ENCODE results near the gene SLC50A1.

SLC50A1 gene, protein sequence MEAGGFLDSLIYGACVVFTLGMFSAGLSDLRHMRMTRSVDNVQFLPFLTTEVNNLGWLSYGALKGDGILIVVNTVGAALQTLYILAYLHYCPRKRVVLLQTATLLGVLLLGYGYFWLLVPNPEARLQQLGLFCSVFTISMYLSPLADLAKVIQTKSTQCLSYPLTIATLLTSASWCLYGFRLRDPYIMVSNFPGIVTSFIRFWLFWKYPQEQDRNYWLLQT

DNA sequence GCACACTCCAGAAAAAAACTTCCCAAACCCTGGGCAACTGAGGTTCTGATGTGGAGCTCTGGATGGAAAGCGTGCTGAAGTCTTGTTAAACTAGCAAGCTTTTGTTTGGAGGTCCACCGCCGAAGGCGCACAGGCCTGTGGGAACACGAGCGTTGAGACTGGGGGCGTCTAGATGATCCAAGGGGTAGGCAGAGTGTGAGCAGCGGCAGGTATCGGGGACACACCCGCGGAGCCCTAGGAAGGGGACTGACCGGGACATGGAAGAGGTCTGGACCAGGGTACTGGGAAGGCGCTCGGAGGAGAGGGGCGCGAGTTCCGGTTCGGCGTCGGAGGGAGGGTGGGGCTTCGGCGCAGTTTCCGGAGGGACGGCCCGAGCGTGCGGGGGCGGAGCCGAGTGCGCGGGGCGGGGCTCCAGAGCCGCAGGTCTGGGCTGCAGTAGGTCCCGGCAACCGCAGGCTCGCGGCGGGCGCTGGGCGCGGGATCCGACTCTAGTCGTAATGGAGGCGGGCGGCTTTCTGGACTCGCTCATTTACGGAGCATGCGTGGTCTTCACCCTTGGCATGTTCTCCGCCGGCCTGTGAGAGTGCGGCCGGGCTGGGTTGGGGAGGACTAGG is at the start of gene SLC50A1:
Gene SLC50A1 (plus strand): TSS at position 438 of the 614 bp plus-strand sequence. CDS start 60 bp downstream, at position 498.
- intact Hi-C loops (cut with DNase I), result no loop called here
- DNase-seq, result peak; percentile 83 to 97 (median 94)

DNA sequence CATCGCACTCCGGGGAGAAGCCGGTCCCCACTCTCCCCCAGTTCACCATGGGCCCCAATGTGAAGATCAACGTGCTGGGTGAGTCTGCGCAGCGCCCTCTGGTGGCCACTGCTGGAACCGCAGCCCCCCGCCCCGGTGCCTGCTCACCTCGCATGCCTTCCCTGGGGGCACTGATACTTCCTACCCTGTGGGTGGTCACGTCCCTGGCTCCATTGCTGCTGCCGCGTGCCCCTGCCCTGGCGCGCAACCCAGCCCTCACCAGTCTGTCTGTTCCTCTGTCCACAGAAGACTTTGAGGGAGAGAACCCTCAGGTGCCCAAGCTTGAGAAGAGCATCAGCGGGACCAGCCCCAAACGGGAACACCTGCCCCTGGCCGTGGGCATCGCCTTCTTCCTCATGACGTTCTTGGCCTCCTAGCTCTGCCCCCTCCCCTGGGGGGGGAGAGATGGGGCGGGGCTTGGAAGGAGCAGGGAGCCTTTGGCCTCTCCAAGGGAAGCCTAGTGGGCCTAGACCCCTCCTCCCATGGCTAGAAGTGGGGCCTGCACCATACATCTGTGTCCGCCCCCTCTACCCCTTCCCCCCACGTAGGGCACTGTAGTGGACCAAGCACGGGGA is 49.4 kb upstream of the SLC50A1 start:
- peak in 40 of 42 donors; percentile 45 to 89 (median 78) for DNase-seq
- intact Hi-C loops (cut with DNase I), result no loop called here

DNA sequence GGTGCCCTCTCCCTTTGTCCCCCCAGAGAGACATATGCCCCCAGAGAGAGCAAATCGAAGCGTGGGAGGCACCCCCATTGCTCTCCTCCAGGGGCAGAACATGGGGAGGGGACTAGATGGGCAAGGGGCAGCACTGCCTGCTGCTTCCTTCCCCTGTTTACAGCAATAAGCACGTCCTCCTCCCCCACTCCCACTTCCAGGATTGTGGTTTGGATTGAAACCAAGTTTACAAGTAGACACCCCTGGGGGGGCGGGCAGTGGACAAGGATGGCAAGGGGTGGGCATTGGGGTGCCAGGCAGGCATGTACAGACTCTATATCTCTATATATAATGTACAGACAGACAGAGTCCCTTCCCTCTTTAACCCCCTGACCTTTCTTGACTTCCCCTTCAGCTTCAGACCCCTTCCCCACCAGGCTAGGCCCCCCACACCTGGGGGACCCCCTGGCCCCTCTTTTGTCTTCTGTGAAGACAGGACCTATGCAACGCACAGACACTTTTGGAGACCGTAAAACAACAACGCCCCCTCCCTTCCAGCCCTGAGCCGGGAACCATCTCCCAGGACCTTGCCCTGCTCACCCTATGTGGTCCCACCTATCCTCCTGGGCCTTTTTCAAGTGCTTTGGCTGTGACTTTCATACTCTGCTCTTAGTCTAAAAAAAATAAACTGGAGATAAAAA is 48.7 kb upstream of the SLC50A1 start:
- DNase-seq, result no peak
- intact Hi-C loops (cut with DNase I), result no loop called here

DNA sequence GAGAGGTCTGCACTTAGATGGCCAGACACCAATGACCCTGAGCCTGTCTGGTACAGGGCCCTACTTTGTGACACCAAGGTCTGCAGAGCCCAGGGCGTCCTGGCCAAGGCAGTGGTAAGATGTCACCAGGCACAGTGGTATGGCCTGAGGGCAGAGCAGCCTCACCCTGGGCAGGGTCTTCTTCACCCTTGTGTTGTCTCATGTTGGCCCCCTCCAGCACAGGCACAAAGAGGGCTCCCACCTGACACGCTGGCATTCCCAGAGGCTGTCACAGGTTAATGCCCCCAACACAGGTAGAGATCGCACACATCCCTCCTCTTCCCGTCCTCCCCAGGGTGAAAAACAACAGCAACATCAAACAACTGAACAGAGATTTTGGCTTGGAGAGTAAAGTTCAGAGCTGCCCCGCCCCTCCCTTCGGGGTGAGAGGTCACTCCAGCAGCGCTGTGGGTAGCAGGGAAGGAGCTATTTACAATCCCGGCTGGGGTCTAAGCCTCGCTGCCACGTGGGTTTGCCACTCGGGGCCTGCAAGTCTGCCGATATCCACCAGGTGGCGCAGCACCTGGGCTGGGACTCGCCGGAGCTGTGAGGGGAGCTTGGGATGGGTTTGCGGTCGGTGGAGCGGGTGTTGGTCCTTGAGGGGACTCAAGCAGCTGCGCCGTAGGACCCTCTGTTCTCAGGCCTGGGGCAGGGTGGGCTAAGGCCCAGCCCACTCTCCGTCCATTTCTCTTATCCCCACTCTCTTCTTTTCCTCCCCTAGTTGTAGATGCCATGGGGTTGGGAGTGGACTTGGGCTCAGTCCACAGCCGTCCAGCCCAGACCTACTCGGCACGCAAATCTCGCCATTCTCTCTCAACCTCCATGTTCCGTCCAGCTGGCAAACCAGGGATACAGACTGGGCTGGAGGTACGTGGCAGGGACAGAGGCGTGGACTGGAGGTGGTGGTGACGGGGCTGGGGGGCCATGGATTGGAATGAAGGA is 44.3 kb upstream of the SLC50A1 start:
- intact Hi-C loops (cut with DNase I), result loop anchor here (1.0 to 5.0 kb wide), 2 partner anchors 36 to 77 kb away; partner anchors contain the start of gene EFNA1
- peak; percentile 63 to 94 (median 86) for DNase-seq

DNA sequence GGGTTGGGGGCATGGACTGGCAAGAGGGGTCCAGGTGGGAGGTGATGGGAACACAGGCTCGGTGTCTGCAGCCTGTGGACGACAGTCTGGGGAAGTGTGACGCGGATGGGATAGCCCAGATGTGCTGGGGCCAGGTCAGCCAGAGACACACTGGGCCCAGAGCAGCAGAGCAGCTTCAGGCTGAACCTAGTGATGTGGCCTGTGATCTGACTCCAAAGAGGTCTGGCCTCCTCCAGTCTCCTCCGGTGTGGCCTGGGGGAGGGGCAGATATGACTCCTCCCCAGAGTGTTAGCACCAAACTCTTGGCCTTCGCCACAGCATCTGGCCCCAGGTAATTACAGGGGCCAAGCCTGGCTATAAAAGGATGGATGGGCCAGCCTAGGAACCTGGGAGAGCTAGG is 43.5 kb upstream of the SLC50A1 start:
- intact Hi-C loops (cut with DNase I), result loop anchor here (5.0 kb wide), 1 partner anchor 35 kb away; the partner anchor contains the start of gene EFNA1
- no peak for DNase-seq

DNA sequence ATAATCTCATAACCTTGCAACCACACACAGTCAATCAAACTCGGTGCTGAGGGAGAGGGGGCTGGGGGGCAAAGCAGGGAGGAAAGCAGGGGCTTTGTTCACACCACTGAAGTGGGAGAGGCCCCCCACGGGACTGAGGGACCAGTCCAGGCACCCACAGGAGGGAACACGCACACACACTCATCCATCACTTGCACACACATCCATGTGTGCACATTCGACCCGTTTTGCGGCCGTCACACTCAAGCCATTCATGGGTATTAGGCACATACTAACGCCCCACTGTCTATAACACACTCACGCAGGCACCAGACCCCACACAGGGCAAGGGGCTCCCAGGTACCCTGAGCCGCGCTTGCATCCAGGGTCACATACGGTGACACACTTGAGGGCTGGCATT is 43.0 kb upstream of the SLC50A1 start:
- DNase-seq, result no peak
- intact Hi-C loops (cut with DNase I), result loop anchor here (5.0 kb wide), 1 partner anchor 35 kb away; the partner anchor contains the start of gene EFNA1

DNA sequence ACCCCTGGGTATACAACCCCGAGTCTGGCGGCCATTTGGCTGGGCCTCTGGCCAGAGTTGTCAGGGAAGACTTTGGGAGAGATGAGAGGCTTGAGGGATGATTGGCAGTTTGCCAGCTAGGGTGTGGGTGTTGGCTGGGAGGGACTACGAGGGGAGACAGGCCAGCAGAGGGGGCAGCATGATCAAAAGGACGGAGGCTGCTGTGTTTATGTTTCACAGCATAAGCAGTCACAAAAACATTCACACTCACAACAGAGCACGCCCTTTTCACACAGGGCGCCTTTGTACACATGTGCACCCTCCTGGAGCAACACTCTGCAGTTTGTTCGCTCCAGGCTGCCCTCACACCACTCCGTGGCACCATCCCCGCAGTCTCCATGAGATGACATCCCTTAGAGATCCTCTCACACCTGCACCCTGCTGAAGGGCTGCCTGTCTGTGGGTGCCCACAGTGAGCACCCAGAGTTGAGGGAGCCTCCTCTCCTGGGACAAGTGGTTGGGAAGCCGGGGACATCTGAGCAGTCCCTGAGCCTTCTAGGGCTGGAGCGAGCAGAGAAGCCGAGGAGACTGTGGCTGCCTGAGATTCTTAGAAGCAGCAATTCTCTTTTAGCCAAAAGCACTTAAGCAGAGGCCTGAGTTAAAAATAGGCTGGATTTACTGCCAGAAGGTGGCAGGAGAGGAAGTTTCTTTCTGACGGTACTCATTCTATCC is 41.6 kb upstream of the SLC50A1 start:
- DNase-seq, result peak in 40 of 42 donors; percentile 37 to 86 (median 68)

DNA sequence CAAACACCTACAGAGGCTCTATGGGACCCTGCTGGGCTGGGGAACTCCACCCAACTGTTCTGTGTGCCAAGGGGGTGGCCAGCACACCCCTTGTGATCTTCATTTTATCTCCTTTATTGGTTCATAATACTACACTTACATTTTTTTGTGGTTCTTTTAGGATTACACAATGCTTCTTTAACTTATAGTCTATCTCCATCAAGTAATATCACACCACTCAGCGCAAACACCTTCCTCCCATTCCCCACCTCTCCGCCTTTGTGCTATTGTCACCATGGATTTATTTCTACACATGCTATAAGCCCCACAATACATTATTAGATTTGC is 41.1 kb upstream of the SLC50A1 start:
- intact Hi-C loops (cut with DNase I), result loop anchor here (5.0 kb wide), 1 partner anchor 33 kb away; the partner anchor contains the start of gene EFNA1
- DNase-seq, result no peak

More for the DNA sequence above, 41.6 kb upstream of the SLC50A1 start:
- intact Hi-C loops (cut with DNase I), result loop anchor here (5.0 kb wide), 1 partner anchor 33 kb away; the partner anchor contains the start of gene EFNA1

DNA sequence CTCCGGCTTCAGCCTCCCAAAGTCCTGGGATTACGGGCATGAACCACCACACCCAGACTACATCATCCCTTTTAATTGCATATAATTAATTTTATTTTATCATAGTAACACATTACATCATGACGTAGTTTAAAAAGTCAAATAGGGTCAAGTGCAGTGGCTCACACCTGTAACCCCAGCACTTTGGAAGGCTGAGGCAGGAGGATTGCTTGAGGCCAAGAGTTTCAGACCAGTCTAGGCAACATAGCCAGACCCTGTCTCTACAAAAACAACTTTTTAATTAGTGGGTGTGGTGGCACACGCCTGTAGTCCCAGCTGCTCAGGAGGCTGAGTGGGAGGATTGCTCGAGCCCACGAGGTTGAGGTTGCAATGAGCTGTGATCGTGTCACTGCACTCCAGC is 36.3 kb upstream of the SLC50A1 start:
- intact Hi-C loops (cut with DNase I), result no loop called here
- no peak for DNase-seq

DNA sequence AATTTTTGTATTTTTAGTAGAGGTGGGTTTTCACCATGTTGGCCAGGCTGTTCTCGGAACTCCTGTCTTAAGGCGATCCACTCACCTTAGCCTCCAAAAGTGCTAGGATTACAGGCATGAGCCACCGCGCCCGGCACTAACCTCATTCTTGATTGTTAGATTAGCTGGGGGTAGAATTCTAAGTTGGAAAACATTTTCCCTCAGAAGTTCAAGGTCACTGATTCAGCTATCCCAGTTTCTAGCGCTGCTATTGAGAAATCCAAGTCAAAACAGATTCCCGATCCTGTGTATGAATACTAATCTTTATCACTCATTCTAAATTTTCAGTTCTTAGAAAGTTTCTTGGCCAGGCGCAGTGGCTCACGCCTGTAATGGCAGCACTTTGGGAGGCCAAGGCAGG is 32.3 kb upstream of the SLC50A1 start:
- no peak for DNase-seq
- intact Hi-C loops (cut with DNase I), result no loop called here

DNA sequence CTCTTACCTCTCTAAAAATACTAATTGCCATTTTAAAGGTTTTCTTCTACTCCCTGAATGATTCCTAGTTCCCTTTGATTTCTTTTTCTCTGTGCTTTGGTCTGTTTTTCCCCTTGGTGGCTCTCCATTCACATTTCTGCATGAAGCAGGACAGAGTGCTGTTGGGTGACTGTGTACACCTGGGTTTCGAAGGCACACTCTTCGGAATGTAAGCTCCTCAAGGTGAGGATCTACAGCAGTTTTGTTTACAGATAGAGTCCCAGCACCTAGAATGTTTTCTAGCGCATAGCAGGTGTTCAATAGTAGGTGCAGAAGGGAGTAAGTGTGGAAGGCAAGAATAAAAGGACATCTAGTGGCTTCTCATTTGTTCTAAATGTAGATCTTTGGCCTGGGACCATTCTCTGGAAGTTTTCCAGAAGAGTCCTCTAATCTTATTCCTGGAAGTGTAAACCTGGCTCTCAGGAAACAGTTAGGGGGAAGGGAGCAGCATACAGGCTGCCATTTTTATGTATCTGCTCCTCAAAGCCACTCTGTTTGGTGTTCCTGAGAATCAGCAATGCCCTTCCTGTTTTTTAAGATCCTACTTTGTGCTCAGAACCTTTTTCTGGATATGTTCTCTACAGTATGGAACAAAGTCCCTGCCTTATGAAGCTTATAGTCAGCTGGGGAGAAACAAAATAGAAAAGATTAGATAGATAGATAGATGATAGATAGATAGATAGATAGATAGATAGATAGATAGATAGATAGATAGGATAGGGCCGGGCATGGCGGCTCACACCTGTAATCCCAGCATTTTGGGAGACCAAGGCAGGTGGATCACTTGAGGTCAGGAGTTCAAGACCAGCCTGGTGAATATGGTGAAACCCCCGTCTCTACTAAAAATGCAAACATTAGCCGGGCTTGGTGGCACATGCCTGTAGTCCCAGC is 30.8 kb upstream of the SLC50A1 start:
- DNase-seq, result no peak
- intact Hi-C loops (cut with DNase I), result no loop called here

DNA sequence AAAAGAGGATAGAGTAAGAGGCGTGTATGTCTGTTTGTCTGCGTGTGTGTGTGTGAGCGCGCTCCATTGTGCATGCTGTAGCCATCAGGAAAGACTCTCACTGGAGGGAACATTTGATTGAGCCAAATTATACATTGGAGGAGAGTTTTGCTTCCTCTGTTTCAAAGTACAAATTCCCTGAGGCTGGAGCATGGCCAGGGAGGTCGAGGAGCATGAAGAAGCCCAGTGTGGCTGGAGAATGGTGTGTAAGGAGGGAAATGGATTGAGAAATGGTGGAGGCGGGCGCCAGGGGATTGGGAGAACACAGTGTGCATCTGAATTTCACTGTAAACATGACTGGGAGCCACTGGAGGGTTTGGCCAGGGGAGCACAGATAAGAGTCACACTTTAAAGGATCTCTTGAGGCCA is 30.0 kb upstream of the SLC50A1 start:
- no peak for DNase-seq
- intact Hi-C loops (cut with DNase I), result no loop called here

DNA sequence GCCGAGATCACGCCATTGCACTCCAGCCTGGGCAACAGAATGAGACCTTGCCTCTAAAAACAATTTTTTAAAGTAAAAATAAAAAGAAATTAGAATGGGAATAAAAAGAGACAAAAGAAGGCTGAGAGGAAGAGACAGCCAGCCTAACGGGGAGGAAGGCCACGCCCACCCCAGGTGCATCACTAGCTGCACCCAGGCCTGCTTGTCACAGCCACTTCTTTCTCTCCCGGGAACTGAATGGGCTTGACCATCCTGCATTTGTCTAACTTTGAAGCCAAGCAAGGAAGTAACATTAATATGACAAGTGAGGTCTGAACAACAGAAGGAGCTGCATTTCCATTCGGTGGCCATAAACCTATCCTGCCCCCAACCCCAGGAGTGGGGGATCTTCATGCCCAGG is 28.8 kb upstream of the SLC50A1 start:
- intact Hi-C loops (cut with DNase I), result no loop called here
- no peak for DNase-seq

DNA sequence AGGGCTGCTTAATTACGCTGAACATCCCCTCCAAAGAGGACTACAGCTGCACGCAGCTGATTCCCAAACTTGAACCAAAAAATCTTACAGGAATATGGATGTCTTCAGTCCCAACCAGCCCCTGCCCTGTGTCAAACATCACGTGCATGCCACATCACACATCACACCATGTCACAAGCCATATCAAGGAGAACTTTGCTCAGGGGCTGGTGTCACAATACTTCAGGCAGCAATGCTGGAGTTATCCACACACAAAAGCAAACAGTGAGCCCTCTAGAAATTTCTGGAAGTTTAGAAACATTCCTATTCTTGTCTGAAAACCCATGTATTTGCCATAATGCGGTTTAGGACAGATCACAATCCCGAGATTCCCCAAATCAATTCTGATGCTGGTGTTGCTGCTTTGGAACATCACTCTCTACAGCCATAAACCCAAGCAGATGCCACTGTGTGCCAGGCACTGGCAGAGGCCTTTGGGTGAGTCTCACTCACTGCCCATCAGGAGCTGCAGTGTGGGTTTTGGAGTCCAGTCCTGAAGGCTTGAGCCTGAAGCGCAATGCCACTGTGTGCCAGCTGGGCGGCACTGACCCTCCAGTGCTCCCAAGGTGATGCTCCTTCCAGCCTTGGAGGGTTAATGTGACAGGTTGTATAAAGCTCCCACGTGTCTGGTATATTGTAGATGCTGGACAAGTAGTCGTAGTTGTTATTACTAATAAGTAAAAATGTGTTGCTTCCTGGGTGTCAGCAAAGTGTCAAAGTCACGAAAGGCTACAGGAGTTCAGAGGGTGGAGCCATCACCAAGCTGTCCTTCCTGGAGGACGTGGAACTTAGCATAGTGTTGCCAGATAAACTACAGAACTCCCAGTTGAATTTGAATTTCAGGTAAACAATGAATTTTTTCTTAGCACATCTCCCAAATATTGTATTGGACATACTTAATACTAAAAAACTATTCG is 28.1 kb upstream of the SLC50A1 start:
- no peak for DNase-seq
- intact Hi-C loops (cut with DNase I), result no loop called here

DNA sequence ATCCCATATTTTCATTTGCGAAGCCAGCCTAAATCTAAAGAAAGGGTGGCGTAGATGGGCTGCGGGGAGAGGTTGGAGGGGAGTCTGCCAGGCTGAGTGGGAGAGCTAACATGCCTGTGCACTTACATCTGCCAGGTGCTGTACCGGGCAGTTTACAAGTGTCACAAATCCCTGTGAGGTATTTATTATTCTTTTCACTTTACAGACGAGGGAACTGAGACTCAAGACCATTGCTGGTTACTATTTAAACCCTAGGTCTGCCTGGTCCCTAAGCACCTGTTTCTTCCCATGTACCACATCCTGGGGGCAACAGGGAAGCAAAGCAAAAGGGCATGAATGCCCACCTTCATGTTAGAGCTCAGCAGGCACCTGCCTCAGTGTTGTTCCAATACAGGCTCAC is 27.4 kb upstream of the SLC50A1 start:
- DNase-seq, result no peak
- intact Hi-C loops (cut with DNase I), result no loop called here

DNA sequence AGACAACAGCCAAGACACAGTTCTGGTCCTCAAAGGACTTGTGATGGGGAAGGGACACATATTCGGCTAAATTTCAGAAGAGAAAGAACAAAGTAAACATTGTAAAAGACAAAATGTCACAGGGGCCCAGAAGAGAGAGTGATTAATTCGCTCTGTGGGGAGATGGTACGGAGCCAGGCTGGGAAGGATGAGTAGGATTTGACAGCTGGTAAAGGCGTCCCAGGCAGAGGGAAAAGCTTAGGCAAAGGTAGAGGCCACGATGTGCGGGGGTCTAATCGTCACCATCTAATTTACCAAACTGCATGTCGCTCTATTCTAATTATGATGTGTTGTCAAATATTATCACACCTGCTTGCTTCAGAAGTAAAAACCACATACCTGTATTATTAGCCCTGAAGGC is 25.3 kb upstream of the SLC50A1 start:
- DNase-seq, result no peak
- intact Hi-C loops (cut with DNase I), result no loop called here

Data from head of caudate nucleus (tissue), 42 donors.